A549 (cell line): Measurements from ENCODE around the gene DTNA.

Experiments used
- HDAC2 ChIP-seq: fragments of 200-600 bp; sonication (generic); IDR thresholded peaks from 2 replicates; pipeline ENCODE4 v1.6.1; 2016
- HMGXB4 ChIP-seq: fragments of 250-450 bp; sonication (Bioruptor Pico); IDR thresholded peaks from 2 replicates; pipeline ENCODE4 v1.5.0; 2021; ENCODE audit warnings: mild to moderate bottlenecking, moderate library complexity, borderline replicate concordance
- MYC ChIP-seq: IDR thresholded peaks from 2 replicates; pipeline ENCODE4 v1.6.1; 2012; ENCODE audit warnings: mild to moderate bottlenecking, inconsistent platforms, low read length, improper control_type of control experiment, borderline replicate concordance
- RAD21 ChIP-seq, 2 experiments: fragments of >200 bp in 1 of 2; sonication (Bioruptor Twin) in 1 of 2; formaldehyde crosslinking in 1 of 2; IDR thresholded peaks in 1 of 2; conservative IDR thresholded peaks in 1 of 2; 2 replicates in 1 of 2; 3 replicates in 1 of 2; pipeline ENCODE4 v1.6.1; 2012 to 2018; ENCODE audit warnings: inconsistent platforms in 1 of 2
- RNF2 ChIP-seq: fragments of 200-600 bp; sonication (generic); IDR thresholded peaks from 2 replicates; pipeline ENCODE4 v1.6.1; 2016; ENCODE audit warnings: low read depth, mild to moderate bottlenecking, antibody characterized with exemption, moderate library complexity, borderline replicate concordance
- TF ChIP-seq, protein P1 (sequence below): fragments of 200-600 bp; sonication (generic); IDR thresholded peaks from 2 replicates; pipeline ENCODE4 v1.6.1; 2016; ENCODE audit warnings: antibody characterized with exemption, mild to moderate bottlenecking, moderate library complexity

GRCh38 chr18:34840256-34840826 is 130.2 kb downstream of the DTNA start:
- TF ChIP-seq HMGXB4 (CRISPR knock-in tag) (no peak), HDAC2 (no peak), RAD21 (conservative IDR thresholded peaks at IDR 0.05 in 1 of 2, IDR thresholded peaks at IDR 0.05 in 1 of 2) (no peak), MYC (no peak), RNF2 (no peak)
- TF ChIP-seq, protein P1, sequence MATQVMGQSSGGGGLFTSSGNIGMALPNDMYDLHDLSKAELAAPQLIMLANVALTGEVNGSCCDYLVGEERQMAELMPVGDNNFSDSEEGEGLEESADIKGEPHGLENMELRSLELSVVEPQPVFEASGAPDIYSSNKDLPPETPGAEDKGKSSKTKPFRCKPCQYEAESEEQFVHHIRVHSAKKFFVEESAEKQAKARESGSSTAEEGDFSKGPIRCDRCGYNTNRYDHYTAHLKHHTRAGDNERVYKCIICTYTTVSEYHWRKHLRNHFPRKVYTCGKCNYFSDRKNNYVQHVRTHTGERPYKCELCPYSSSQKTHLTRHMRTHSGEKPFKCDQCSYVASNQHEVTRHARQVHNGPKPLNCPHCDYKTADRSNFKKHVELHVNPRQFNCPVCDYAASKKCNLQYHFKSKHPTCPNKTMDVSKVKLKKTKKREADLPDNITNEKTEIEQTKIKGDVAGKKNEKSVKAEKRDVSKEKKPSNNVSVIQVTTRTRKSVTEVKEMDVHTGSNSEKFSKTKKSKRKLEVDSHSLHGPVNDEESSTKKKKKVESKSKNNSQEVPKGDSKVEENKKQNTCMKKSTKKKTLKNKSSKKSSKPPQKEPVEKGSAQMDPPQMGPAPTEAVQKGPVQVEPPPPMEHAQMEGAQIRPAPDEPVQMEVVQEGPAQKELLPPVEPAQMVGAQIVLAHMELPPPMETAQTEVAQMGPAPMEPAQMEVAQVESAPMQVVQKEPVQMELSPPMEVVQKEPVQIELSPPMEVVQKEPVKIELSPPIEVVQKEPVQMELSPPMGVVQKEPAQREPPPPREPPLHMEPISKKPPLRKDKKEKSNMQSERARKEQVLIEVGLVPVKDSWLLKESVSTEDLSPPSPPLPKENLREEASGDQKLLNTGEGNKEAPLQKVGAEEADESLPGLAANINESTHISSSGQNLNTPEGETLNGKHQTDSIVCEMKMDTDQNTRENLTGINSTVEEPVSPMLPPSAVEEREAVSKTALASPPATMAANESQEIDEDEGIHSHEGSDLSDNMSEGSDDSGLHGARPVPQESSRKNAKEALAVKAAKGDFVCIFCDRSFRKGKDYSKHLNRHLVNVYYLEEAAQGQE, result no peak
